Stimulated activated effector memory CD8-positive, alpha-beta T cell treated with anti-CD3 and anti-CD28 coated beads, Interleukin-12 subunit alpha, Interleukin-12 subunit beta, amount 100 ng/mL, for 72 hours (primary cell): ENCODE measurements around the gene ZNF215.
"Not testable (repeated sequence)": the region's sequence is repeated elsewhere in the genome, so short reads cannot be mapped to it uniquely, and the experiment has no call there.

Experiments
- ATAC-seq: fragments of 150-1000 bp; cut with Tn5 transposase; 2 replicates; pipeline ENCODE4 v1.10.0; 2021
- DNase-seq, 2 donors: peaks; one replicate each; pipeline ENCODE4 v3.0.0; 2021 to 2022; ENCODE audit warnings: low spot score in 2 of 2
- H3K27ac Mint-ChIP-seq: one replicate; pipeline ENCODE4 v1.8.0; 2022; ENCODE audit warnings: mild to moderate bottlenecking, mixed read lengths
- H3K36me3 Mint-ChIP-seq: one replicate; pipeline ENCODE4 v1.8.0; 2022; ENCODE audit warnings: mild to moderate bottlenecking, mixed read lengths
- H3K4me1 Mint-ChIP-seq: one replicate; pipeline ENCODE4 v1.8.0; 2022; ENCODE audit warnings: mixed read lengths
- H3K4me3 Mint-ChIP-seq: one replicate; pipeline ENCODE4 v1.8.0; 2022; ENCODE audit warnings: mild to moderate bottlenecking, mixed read lengths
- H3K9me3 Mint-ChIP-seq: one replicate; pipeline ENCODE4 v1.8.0; 2022; ENCODE audit warnings: mixed read lengths

ZNF215 gene

DNA sequence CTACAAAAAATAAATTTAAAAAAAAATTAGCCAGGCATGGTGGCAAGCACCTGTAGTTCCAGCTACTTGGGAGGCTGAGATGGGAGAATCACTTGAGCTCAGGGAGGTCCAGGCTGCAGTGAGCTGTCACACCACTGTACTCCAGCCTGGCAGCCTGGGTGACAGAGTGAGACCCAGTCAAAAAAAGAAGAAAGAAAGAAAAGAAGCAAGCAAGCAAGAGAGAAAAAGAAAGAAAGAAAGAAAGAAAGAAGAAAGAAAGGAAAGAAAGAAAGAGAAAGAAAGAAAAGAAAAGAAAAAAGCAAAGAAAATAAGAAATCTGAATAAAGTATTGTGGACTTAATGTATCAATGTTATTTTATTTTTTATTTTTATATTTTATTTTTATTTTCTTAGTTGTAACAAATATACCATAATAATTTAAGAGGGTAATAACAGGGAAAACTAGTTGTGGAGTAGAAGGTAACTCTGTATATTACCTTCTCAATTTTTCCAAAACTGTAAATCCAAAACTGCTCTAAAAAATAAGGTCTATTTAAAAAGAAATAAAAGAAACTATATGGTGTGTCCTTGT lies 1.1 kb upstream of the ZNF215 start:
- DNase-seq = no peak
- Mint-ChIP-seq H3K9me3 (no peaks in the 10 kb centered on the region), H3K4me1 (peaks cover 13% of the 10 kb centered on the region), H3K4me3 (no peak overlapping the region), H3K36me3 (no peaks in the 10 kb centered on the region), H3K27ac (no peak overlapping the region)
- no peak for ATAC-seq

DNA sequence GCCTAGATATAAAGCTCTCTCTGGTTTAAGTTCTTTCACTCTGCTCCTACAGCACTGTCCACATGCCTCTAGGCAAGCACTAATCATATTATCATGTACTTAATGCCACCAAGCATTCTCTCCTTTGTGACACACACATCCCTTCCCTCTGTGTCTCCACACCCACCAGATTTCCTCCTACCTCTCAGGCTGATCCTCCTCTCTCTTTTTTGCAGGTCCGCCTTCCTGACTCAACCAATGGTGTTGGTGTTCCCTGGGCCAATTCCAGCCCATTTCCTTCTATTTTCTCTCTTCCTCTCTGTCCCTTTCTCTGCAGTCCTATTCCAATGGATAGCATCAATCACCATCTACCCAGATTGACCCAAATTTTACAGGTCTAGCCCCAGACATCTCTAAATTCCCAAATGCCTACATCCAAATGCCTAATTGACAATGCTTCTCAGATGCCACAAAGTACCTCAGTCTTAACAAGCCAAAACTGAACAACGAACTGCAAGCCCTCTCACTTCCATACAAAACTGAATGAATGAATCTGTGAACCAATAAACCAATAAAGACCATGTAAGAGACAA lies 504 bp upstream of the ZNF215 start:
- peaks cover 13% of the 10 kb centered on the region for H3K4me1 Mint-ChIP-seq
- ATAC-seq (no peak), DNase-seq (no peak)
- H3K27ac Mint-ChIP-seq = no peak overlapping the region
- H3K36me3 Mint-ChIP-seq = no peaks in the 10 kb centered on the region
- peak overlapping the region; percentile 70 for H3K4me3 Mint-ChIP-seq
- no peaks in the 10 kb centered on the region for H3K9me3 Mint-ChIP-seq

DNA sequence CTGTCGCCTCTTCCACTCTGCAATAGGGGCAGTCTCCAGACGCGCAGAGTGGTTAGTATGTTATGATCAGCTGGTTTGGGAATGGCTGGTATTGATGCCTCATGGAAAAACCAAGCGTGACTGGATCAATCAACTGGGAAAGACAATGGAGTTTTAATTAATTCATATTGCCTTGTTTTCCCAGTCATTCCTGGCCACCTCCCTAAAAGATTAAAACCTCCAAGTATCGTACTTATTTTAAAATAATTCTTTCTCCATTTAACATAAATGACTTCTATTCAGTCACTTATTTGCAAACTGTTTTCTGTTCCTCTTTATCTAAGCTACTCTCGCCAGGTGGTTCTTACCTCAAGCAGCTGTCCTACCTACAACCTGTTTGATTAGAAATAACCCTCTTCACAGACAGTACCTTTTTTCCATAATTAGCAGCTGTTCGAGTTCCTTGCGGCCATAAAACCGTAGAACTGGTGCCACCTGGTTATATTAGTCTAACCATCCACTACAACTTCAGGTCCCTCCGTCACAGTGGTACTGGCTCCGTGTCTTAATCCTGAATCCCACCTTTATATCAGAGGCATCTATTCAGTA lies 898 bp downstream of the ZNF215 start:
- Mint-ChIP-seq H3K4me3 (peak overlapping the region; percentile 70), H3K4me1 (peaks cover 13% of the 10 kb centered on the region), H3K27ac (no peak overlapping the region), H3K36me3 (no peaks in the 10 kb centered on the region), H3K9me3 (no peaks in the 10 kb centered on the region)
- DNase-seq (no peak), ATAC-seq (no peak)

DNA sequence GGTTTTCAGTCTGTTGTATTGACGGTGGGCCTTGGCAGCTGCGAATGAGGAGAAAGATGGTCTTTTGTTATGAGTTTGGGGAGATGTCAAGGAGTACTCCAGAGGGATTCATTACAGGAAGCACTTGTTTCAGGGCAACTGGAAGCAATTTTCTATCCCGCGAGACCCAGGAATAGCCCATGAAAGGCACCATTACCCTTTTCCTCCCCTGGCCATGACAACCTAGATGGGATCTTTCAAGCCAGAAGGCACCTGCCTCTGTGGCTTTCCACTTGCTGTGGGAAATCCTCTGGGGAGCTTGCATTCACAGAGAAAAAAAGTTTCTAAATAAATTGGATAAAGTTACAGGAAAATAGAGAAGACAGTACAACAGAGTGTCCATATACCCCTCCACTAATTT lies 2.7 kb downstream of the ZNF215 start:
- ATAC-seq (no peak), DNase-seq (no peak)
- Mint-ChIP-seq H3K27ac (no peak overlapping the region), H3K4me3 (no peak overlapping the region), H3K9me3 (no peaks in the 10 kb centered on the region), H3K36me3 (no peaks in the 10 kb centered on the region), H3K4me1 (peaks cover 13% of the 10 kb centered on the region)

DNA sequence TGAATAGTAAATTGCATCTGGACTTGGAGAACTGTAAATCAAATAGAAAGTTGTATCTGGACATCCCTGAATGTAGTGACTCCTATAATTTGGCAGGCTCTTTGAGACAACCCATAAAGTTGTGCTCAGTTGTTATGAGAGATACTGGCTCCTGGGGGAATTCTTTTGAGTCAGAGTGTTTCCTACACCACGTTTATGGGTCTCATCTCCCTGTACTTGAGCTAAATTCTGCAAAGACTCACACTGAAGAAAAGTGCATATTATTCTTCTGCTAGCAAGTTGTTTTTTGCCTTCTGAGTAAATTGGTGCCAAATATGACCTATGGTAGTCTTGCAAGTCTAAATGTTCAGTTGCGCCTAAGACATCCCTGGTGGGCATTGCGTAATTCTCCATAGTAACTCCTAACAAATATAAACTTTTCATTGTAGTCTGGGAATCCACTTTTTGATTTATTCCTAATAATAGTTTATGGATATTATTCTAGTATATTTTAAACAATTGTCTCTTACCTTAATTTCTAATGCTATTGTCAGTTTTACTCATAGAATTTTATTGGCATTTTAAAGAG lies 5.0 kb downstream of the ZNF215 start:
- peaks cover 6% of the 10 kb centered on the region for H3K4me1 Mint-ChIP-seq
- no peak overlapping the region for H3K4me3 Mint-ChIP-seq
- no peak for ATAC-seq
- H3K9me3 Mint-ChIP-seq = no peaks in the 10 kb centered on the region
- DNase-seq = no peak
- no peaks in the 10 kb centered on the region for H3K36me3 Mint-ChIP-seq
- H3K27ac Mint-ChIP-seq = no peak overlapping the region

DNA sequence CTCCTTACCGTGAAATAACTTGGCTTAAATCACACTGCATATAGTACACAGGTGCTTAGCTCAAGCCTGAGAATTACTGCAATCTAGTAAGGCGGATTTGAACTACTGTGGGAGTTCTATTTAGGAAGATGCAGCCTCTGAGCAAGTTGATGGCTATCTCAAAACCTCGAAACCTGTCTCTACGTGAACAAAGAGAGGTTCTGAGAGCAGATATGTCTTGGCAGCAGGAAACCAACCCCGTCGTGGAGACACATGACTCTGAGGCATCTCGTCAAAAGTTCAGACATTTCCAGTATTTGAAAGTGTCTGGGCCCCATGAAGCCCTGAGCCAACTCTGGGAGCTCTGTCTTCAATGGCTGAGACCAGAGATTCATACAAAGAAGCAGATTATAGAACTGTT lies 5.9 kb downstream of the ZNF215 start:
- H3K4me3 Mint-ChIP-seq = no peak overlapping the region
- no peak overlapping the region for H3K27ac Mint-ChIP-seq
- DNase-seq = no peak
- ATAC-seq = no peak
- H3K4me1 Mint-ChIP-seq = no peaks in the 10 kb centered on the region
- H3K9me3 Mint-ChIP-seq = no peaks in the 10 kb centered on the region
- H3K36me3 Mint-ChIP-seq = no peaks in the 10 kb centered on the region

DNA sequence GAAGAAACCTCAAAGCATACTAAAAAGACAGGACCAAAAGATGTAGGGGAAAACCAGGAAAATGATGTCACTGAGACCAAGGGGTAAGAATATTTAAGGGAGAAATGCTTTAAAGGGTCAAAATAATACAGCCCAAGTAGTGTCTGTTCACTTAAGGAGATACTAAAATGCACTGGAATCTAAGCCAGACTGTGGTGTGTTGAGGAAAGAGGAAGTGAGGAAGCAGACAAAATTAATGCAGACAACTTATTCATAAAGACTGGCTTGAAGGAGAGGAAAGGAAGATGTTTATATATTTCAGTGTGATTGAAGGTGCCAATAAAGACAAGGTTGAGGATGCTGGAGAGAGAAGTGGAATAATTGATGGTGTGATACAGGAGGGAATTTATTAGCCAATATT lies 15.7 kb downstream of the ZNF215 start:
- no peaks in the 10 kb centered on the region for H3K9me3 Mint-ChIP-seq
- H3K27ac Mint-ChIP-seq = no peak overlapping the region
- DNase-seq (no peak), ATAC-seq (no peak)
- no peaks in the 10 kb centered on the region for H3K36me3 Mint-ChIP-seq
- no peaks in the 10 kb centered on the region for H3K4me1 Mint-ChIP-seq
- no peak overlapping the region for H3K4me3 Mint-ChIP-seq

DNA sequence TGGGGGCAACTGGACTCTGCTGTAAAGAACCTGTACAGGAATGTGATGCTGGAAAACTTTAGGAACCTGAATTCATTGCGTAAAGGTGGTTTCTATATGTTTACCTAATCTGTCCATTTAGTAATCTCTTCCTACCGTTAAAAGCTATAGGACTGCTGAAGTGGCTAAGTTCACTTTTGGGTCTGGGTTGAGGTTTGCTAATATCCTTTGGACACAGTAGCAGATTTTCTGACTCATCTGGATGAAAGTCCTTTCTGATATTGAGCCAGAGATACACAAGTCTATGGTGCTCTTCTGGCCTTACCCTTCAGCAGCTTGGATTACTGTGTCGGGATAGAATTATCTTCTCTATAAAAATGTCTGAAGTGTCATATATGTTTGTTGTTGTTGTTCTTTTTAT lies 16.9 kb downstream of the ZNF215 start:
- Mint-ChIP-seq H3K36me3 (no peaks in the 10 kb centered on the region), H3K9me3 (no peaks in the 10 kb centered on the region), H3K4me1 (no peaks in the 10 kb centered on the region), H3K4me3 (no peak overlapping the region), H3K27ac (no peak overlapping the region)
- ATAC-seq (no peak), DNase-seq (no peak)

DNA sequence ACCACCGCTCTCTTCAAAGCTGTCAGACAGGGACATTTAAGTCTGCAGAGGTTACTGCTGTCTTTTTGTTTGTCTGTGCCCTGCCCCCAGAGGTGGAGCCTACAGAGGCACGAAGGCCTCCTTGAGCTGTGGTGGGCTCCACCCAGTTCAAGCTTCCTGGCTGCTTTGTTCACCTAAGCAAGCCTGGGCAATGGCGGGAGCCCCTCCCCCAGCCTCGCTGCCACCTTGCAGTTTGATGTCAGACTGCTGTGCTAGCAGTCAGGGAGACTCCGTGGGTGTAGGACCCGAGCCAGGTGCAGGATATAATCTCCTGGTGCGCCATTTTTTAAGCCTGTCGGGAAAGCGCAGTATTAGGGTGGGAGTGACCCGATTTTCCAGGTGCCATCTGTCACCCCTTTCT lies 28.0 kb downstream of the ZNF215 start:
- H3K4me3 Mint-ChIP-seq, H3K27ac Mint-ChIP-seq, H3K4me1 Mint-ChIP-seq, DNase-seq, ATAC-seq, H3K9me3 Mint-ChIP-seq, H3K36me3 Mint-ChIP-seq: not testable (repeated sequence)

DNA sequence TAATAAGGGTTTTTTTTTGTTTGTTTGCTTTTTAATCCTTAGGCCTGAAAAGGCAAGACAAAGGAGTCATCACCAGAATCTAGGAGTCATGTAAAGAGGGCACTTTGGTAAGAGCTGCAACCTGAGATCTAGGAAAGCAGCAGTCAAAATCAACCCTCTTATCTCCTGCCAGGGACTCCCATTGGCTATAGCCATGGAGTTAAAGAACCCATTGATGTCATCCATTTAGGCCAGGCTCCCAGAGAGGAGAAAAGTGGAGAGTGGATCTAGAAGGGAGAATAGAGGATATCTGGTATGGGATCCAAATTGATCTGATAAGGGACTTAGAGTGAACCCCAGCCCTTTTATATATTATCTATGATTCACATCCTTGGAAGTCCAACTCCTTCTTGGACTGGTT lies 35.9 kb downstream of the ZNF215 start:
- H3K4me1 Mint-ChIP-seq = no peaks in the 10 kb centered on the region
- peaks cover 2% of the 10 kb centered on the region for H3K9me3 Mint-ChIP-seq
- no peaks in the 10 kb centered on the region for H3K36me3 Mint-ChIP-seq
- no peak for ATAC-seq
- H3K4me3 Mint-ChIP-seq = no peak overlapping the region
- DNase-seq = no peak
- H3K27ac Mint-ChIP-seq = no peak overlapping the region

DNA sequence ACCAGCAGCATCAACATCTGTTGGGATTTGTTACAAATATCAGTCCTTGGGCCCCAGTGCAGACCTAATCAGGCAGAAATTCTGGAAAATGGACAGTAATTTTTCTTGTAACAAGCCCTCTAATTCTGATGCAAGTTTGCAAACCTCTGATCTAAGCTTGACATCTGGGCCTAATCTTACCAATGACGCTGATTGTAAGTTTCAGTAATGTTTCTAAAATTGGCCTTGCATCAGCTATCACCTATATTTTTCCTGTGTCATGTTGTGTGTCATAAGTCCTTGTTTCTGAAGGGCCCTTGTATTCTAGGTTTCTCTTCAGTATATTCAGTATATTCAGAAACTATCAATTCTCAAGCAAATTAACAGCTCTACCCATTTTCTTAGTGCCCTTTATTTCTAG lies 36.4 kb downstream of the ZNF215 start:
- no peak for DNase-seq
- Mint-ChIP-seq H3K9me3 (peaks cover 2% of the 10 kb centered on the region), H3K4me1 (no peaks in the 10 kb centered on the region)

DNA sequence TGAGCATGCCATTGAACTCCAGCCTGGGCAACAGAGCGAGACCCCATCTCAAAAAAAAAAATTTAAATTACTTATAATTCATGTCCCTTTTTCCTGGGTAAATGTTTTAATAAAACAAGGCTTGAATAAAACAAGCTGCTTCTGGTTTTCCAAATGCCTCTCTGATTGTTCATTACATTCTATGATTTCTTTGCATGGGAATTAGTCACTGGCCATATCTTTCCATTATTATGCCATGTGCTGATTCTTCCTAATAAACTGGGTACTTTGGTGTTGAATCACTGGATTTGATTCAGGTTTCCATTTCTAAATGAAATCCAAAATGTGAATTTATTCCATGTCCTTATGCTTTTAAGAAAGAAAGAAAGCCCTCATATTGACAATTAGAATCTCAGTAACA lies 42.6 kb downstream of the ZNF215 start:
- no peaks in the 10 kb centered on the region for H3K36me3 Mint-ChIP-seq
- ATAC-seq = no peak
- no peak overlapping the region for H3K27ac Mint-ChIP-seq
- H3K4me1 Mint-ChIP-seq = no peaks in the 10 kb centered on the region
- DNase-seq = no peak
- no peak overlapping the region for H3K4me3 Mint-ChIP-seq
- peaks cover 2% of the 10 kb centered on the region for H3K9me3 Mint-ChIP-seq

More for the DNA sequence above, 36.4 kb downstream of the ZNF215 start:
- no peak for ATAC-seq
- no peak overlapping the region for H3K27ac Mint-ChIP-seq
- no peaks in the 10 kb centered on the region for H3K36me3 Mint-ChIP-seq
- no peak overlapping the region for H3K4me3 Mint-ChIP-seq

DNA sequence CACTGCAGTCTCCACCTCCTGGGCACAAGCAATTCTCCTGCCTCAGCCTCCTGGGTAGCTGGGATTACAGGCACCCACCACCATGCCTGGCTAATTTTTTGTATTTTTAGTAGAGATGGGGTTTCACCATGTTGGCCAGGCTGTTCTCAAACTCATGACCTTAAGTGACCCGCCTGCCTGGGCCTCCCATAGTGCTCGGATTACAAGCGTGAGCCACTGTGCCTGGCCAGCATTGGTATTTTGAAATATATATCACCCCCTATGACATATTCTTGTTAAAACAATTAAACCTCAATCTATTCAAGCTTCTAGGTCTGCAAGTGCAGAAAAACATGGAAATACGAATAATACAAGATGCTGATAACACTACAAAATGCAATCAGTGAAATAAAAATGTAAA lies 43.6 kb downstream of the ZNF215 start:
- ATAC-seq, H3K27ac Mint-ChIP-seq, DNase-seq, H3K9me3 Mint-ChIP-seq, H3K4me1 Mint-ChIP-seq, H3K36me3 Mint-ChIP-seq, H3K4me3 Mint-ChIP-seq: not testable (repeated sequence)

DNA sequence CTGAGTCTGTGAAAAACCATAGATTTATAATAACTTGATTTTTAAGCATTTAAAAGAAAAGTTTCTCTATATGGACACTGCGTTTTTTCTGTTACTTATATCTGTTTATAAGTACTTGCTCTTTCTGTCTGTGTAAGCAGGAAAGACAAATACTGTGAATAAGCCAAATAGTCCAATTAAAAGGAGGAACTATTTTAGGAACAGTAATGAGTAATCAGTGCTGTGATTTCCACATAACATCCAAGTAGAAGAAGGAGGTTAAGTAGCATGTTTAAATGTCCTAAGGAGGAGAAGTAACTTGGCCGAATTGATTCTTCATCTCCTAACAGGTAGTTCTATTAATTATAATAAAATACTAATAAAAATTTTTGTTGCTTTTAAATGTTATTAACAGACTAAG lies 53.1 kb downstream of the ZNF215 start:
- no peaks in the 10 kb centered on the region for H3K4me1 Mint-ChIP-seq
- no peak overlapping the region for H3K27ac Mint-ChIP-seq
- no peak for ATAC-seq
- H3K9me3 Mint-ChIP-seq = peaks cover 3% of the 10 kb centered on the region
- no peaks in the 10 kb centered on the region for H3K36me3 Mint-ChIP-seq
- DNase-seq = no peak
- no peak overlapping the region for H3K4me3 Mint-ChIP-seq

DNA sequence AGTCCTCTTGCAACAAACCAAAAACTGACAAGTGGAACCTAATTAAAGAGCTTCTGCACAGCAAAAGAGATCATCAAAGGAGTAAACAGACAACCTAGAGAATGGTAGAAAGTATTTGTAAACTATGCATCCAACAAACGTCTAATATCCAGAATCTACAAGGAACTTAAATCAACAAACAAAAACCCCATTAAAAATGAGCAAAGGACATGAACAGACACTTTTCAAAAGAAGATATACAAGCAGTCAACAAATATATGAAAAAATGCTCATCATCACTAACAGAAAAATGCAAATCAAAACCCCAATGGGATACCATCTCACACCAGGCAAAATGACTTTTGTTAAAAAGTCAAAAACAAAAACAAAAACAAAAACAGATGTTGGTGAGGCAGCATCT lies 60.3 kb downstream of the ZNF215 start:
- Mint-ChIP-seq H3K9me3 (no peaks in the 10 kb centered on the region), H3K36me3 (no peaks in the 10 kb centered on the region), H3K4me1 (no peaks in the 10 kb centered on the region), H3K4me3 (no peak overlapping the region), H3K27ac (no peak overlapping the region)
- ATAC-seq = no peak
- no peak for DNase-seq

DNA sequence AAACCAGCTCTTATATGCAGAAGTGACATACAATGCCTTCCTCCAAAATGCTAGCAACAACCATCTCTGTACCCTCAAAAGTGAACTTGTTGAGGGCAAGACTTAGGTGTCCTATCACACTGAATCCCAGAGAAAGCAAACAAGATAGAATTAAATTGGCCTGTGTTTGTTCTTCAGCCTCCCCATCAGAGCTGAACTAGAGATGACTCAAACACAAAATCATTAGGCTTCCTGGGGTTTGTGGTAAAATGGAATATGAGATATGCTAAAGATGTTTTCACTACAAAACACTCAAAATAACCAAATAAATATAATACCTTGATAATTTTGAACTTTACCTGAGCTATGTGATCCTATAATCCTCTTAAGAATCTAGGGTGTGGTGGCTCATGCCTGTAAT lies 62.3 kb downstream of the ZNF215 start:
- Mint-ChIP-seq H3K36me3 (no peaks in the 10 kb centered on the region), H3K9me3 (no peaks in the 10 kb centered on the region), H3K4me1 (no peaks in the 10 kb centered on the region), H3K27ac (no peak overlapping the region), H3K4me3 (no peak overlapping the region)
- no peak for DNase-seq
- ATAC-seq = no peak
